HG03175 (cell line): Measurements from ENCODE around the gene TXNRD1.
"Not testable (repeated sequence)": the region's sequence is repeated elsewhere in the genome, so short reads cannot be mapped to it uniquely, and the experiment has no call there.

Experiments
- ATAC-seq: cut with Tn5 transposase; IDR thresholded peaks from one replicate; pipeline ENCODE4 v1.9.1; 2021; ENCODE audit warnings: mild to moderate bottlenecking, moderate library complexity; ENCODE audit not compliant: unreplicated experiment

The TXNRD1 gene

GRCh38 chr12:104234926-104235499, 19.4 kb downstream of the TXNRD1 start:
- no peak for ATAC-seq

- ATAC-seq = no peak
Observed at GRCh38 chr12:104237930-104238329, 22.4 kb downstream of the TXNRD1 start.

GRCh38 chr12:104242546-104243206, 27.1 kb downstream of the TXNRD1 start:
- ATAC-seq = no peak

GRCh38 chr12:104243551-104243950, 28.0 kb downstream of the TXNRD1 start:
- ATAC-seq = no peak

- no peak for ATAC-seq
Observed at GRCh38 chr12:104243971-104244370, 28.4 kb downstream of the TXNRD1 start.

GRCh38 chr12:104247698-104248097, 32.1 kb downstream of the TXNRD1 start:
- no peak for ATAC-seq

- no peak for ATAC-seq
Observed at GRCh38 chr12:104248444-104248843, 32.9 kb downstream of the TXNRD1 start.

- no peak for ATAC-seq
Observed at GRCh38 chr12:104249017-104249416, 33.4 kb downstream of the TXNRD1 start.

GRCh38 chr12:104249898-104250297, 34.3 kb downstream of the TXNRD1 start:
- ATAC-seq = no peak

- no peak for ATAC-seq
Observed at GRCh38 chr12:104250366-104251125, 35.0 kb downstream of the TXNRD1 start.

- no peak for ATAC-seq
Observed at GRCh38 chr12:104257913-104258472, 42.4 kb downstream of the TXNRD1 start.

GRCh38 chr12:104258476-104259067, 43.0 kb downstream of the TXNRD1 start:
- no peak for ATAC-seq

GRCh38 chr12:104263026-104263425, 47.4 kb downstream of the TXNRD1 start:
- ATAC-seq = no peak

- ATAC-seq = no peak
Observed at GRCh38 chr12:104263580-104264358, 48.2 kb downstream of the TXNRD1 start.

GRCh38 chr12:104265436-104265835, 49.9 kb downstream of the TXNRD1 start:
- not testable (repeated sequence) for ATAC-seq

- no peak for ATAC-seq
Observed at GRCh38 chr12:104272938-104273337, 57.4 kb downstream of the TXNRD1 start.

- ATAC-seq = no peak
Observed at GRCh38 chr12:104273503-104273902, 57.9 kb downstream of the TXNRD1 start.

GRCh38 chr12:104274811-104275210, 59.2 kb downstream of the TXNRD1 start:
- no peak for ATAC-seq

GRCh38 chr12:104275689-104276088, 60.1 kb downstream of the TXNRD1 start:
- ATAC-seq = no peak

- ATAC-seq = no peak
Observed at GRCh38 chr12:104276273-104277131, 60.9 kb downstream of the TXNRD1 start.
